Tibial nerve (tissue), 4 donors: ENCODE results near the gene KRTAP2-2. TPM values are rescaled to one million over a fixed set of nuclear protein-coding genes. Genes with fewer than 3 reads are reported as not detected.
"Not testable (repeated sequence)": the region's sequence is repeated elsewhere in the genome, so short reads cannot be mapped to it uniquely, and the experiment has no call there.

Experiments used
- DNase-seq, 2 donors: peaks; one replicate each; pipeline ENCODE4 v3.0.0-alpha.2; 2019; ENCODE audit warnings: low spot score in 2 of 2
- H3K27ac ChIP-seq, 4 donors: fragments of 200-600 bp; sonication (generic) in 3 of 4; one replicate each; pipeline ENCODE4 v1.5.1; 2017 to 2019; ENCODE audit warnings: mild to moderate bottlenecking in 1 of 4
- H3K27me3 ChIP-seq, 2 donors: fragments of 200-600 bp; sonication (generic) in 1 of 2; one replicate each; pipeline versions ENCODE4 v1.5.1 to v1.6.0; 2017 to 2019
- H3K36me3 ChIP-seq, 3 donors: fragments of 200-600 bp; sonication (generic); one replicate each; pipeline ENCODE4 v1.5.1; 2018 to 2019
- H3K4me1 ChIP-seq, 4 donors: fragments of 200-600 bp; sonication (generic) in 3 of 4; one replicate each; pipeline ENCODE4 v1.5.1; 2017 to 2019
- H3K4me3 ChIP-seq, 4 donors: fragments of 200-600 bp; sonication (generic) in 3 of 4; one replicate each; pipeline ENCODE4 v1.5.1; 2017 to 2019; ENCODE audit warnings: mild to moderate bottlenecking in 1 of 4, moderate library complexity in 1 of 4
- H3K9me3 ChIP-seq, 4 donors: fragments of 200-600 bp; sonication (generic) in 3 of 4; one replicate each; pipeline ENCODE4 v1.5.1; 2017 to 2019
- EP300 ChIP-seq, 2 donors: sonication (generic); formaldehyde crosslinking; IDR thresholded peaks; one replicate each; pipeline ENCODE4 v1.6.1; 2017; ENCODE audit warnings: antibody characterized with exemption in 2 of 2, mild to moderate bottlenecking in 1 of 2
- POLR2A ChIP-seq, 2 donors: fragments of 450-650 bp; IDR thresholded peaks; one replicate each; pipeline ENCODE4 v1.6.1; 2017; ENCODE audit warnings: antibody characterized with exemption in 2 of 2, mild to moderate bottlenecking in 2 of 2, moderate library complexity in 2 of 2
- WGBS, 2 donors: methylation state at CpG; one replicate each; pipeline ENCODE4 v1.1.5; 2018; 5-methylcytosine and 5-hydroxymethylcytosine counted together
- total RNA-seq, 4 donors: library from RNA; depleted of rRNA; stranded (reverse); fragments of >200 nt; gene quantifications; one replicate each; pipeline ENCODE4 v1.1.0, GENCODE V29; 2016
- TF ChIP-seq, protein P1 (sequence below), 5 experiments: fragments of 200-600 bp in 3 of 5; fragments of 450-650 bp in 2 of 5; sonication (generic) in 3 of 5; IDR thresholded peaks; one replicate each; pipeline ENCODE4 v1.5.1; 2016 to 2019; ENCODE audit warnings: antibody characterized with exemption in 5 of 5, mild to moderate bottlenecking in 3 of 5, moderate library complexity in 2 of 5

KRTAP2-2 gene
- total RNA-seq = not detected

GRCh38 chr17:41055130-41055529 is at the start of gene KRTAP2-2:
TSS of gene KRTAP2-2 (minus strand) at chr17:41055230. CDS start at chr17:41055211, 19 bp downstream.
- DNase-seq, H3K27ac ChIP-seq, H3K27me3 ChIP-seq, H3K36me3 ChIP-seq, H3K4me1 ChIP-seq, H3K4me3 ChIP-seq, H3K9me3 ChIP-seq: not testable (repeated sequence)
- WGBS, 2 donors = 43 to 61% methylated on average over 1 to 3 of the region's 6 CpGs

DNA sequence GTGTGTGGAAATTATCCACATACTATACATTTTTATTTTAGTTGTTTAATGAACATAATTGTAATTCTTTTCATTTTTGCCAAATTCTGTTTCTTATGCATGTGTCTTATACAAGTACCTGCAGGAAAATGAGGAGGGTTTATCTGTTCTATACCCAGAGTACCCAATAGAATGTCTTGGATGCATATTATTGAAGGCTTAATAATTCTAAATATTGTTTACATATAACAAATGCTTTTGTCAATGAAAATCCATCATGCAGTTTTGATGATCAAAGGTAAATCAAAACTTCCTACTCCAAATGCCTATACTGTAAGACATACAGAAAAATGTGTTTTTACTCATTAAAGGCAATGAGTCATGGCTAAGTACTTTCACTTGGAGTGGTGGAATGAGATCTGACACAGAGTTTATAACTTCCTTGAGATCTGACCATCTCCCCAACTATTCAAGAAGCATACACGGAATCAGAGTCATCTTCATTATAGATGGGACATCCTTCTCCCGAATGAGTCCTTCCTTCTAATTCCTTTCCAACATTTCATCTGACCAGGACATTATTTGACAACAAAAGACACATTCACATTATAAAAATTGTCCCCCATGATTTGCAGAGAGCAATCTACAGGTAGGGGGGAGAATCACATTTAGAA is 49.5 kb upstream of the KRTAP2-2 start:
- whole genome bisulfite sequencing, 2 donors = 60 to 76% methylated on average over 2 of the region's 2 CpGs
- not testable (repeated sequence) for DNase-seq, H3K4me1 ChIP-seq, H3K9me3 ChIP-seq, H3K27ac ChIP-seq, H3K4me3 ChIP-seq, H3K36me3 ChIP-seq, H3K27me3 ChIP-seq

- TF ChIP-seq POLR2A (IDR thresholded peaks at IDR 0.05) = no peak
- TF ChIP-seq, protein P1, sequence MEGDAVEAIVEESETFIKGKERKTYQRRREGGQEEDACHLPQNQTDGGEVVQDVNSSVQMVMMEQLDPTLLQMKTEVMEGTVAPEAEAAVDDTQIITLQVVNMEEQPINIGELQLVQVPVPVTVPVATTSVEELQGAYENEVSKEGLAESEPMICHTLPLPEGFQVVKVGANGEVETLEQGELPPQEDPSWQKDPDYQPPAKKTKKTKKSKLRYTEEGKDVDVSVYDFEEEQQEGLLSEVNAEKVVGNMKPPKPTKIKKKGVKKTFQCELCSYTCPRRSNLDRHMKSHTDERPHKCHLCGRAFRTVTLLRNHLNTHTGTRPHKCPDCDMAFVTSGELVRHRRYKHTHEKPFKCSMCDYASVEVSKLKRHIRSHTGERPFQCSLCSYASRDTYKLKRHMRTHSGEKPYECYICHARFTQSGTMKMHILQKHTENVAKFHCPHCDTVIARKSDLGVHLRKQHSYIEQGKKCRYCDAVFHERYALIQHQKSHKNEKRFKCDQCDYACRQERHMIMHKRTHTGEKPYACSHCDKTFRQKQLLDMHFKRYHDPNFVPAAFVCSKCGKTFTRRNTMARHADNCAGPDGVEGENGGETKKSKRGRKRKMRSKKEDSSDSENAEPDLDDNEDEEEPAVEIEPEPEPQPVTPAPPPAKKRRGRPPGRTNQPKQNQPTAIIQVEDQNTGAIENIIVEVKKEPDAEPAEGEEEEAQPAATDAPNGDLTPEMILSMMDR (IDR thresholded peaks at IDR 0.05) = no peak
- Histone ChIP-seq H3K27ac (no peak overlapping the region), H3K36me3 (no peaks in the 10 kb centered on the region), H3K4me1 (no peaks in the 10 kb centered on the region), H3K4me3 (no peak overlapping the region), H3K9me3 (no peaks in the 10 kb centered on the region), H3K27me3 (no peaks in the 10 kb centered on the region)
- no peak for DNase-seq
- 84 to 88% methylated on average over 1 of the region's 1 CpG for WGBS, 2 donors
Observed at GRCh38 chr17:41103896-41104295, 48.9 kb upstream of the KRTAP2-2 start.

DNA sequence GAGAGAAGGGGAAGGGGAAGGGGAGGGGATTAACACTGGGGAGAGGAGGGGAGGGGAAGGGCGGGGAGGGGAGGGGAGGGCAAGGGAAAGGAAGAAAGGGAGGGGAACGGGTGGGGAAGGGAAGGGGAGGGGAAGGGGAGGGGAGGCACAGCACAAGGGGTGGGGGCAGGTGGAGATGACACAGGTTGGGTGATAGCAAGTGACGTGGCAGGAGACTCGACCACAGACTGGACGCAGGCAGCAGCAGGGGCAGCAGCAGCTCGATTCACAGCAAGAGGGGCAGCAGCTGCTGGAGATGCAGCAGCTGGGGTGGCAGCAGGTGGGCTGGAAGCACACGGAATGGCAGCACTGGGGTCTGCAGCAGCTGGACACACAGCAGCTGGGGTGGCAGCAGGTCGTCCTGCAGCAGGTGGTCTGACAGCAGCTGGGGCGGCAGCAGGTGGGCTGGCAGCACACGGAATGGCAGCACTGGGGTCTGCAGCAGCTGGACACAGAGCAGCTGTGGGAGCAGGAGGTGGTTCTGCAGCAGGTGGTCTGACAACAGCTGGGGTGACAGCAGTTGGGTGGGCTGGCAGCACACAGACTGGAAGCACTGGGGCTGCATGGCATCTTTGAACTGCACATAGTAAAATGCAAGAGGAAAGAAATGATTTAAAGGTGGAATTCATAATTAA is 46.7 kb upstream of the KRTAP2-2 start, which contains the start of gene KRTAP4-16:
TSS of gene KRTAP4-16 (minus strand) at position 624 of the 674 bp plus-strand sequence. CDS start at position 624, 0 bp downstream.
- TF ChIP-seq EP300 (IDR thresholded peaks at IDR 0.05) (no peak), POLR2A (IDR thresholded peaks at IDR 0.05) (no peak)
- TF ChIP-seq, protein P1 (IDR thresholded peaks at IDR 0.05) = no peak
- DNase-seq = no peak
- 42 to 53% methylated on average over 9 of the region's 10 CpGs for WGBS, 2 donors
- Histone ChIP-seq H3K4me3 (no peak within 1 kb of the TSS), H3K27me3 (no peaks in the 10 kb centered on the region), H3K9me3 (no peaks in the 10 kb centered on the region), H3K27ac (no peak within 1 kb of the TSS), H3K36me3 (no peaks in the 10 kb centered on the region), H3K4me1 (no peaks in the 10 kb centered on the region)

DNA sequence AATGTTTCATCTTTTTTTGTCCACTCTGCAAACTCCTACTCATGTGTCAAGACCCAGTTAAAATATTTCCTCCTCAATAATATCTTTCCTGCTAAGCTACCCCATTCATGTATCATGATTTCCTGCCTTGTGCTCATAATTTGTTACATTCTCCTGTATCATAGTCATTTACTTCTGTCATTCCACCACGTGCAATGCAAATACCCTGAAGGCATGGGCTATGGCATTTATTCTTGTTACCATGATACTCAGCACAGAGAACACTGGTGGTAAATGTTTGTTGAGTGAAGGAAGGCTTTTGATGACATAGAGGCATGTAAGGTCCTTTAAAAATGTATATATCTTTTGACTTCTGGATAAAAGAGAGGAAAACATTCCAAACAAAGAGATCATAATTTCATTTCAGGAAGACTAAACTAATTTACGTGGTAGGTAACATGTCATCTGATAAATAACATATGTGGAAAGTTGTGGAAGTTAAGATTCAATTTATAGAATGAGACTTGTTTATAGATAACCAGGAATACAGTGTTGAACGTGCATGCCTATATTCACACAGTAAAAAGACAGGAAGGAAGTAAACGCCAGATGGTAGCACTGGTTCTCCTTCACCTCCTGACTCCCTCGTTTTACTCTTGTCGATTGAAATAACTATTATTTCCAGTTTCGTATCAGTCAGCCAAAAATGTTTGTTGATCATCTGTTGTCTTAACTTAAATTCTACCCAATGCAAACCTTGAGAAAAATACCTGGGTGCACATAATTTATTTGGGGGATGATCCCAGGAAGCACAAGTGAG is 44.9 kb upstream of the KRTAP2-2 start:
- not testable (repeated sequence) for H3K27ac ChIP-seq, H3K4me1 ChIP-seq, H3K36me3 ChIP-seq, H3K4me3 ChIP-seq, H3K27me3 ChIP-seq, DNase-seq, H3K9me3 ChIP-seq
- 58 to 65% methylated on average over 7 of the region's 7 CpGs for WGBS, 2 donors

DNA sequence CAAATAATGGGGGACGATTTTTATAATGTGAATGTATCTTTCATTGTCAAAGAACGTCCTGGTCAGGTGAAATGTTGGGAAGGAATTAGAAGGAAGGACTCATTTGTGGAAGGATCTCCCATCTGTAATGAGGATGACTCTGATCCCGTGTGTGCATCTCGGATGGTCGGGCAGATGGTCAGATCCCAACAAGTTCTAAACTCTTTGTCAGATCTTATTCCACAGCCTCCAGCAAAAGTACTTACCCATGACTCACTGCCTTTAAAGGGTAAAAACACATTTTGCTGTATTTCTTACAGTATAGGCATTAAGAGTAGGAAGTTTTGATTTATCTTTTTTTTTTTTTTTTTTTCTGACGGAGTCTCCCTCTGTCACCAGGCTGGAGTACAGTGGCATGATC is 43.5 kb upstream of the KRTAP2-2 start:
- H3K4me1 ChIP-seq = no peaks in the 10 kb centered on the region
- WGBS, 2 donors = 87% methylated on average over 6 of the region's 6 CpGs
- no peak for DNase-seq
- H3K27me3 ChIP-seq = no peaks in the 10 kb centered on the region
- H3K9me3 ChIP-seq = no peaks in the 10 kb centered on the region
- TF ChIP-seq, protein P1 (IDR thresholded peaks at IDR 0.05) = no peak
- no peak overlapping the region for H3K4me3 ChIP-seq
- H3K36me3 ChIP-seq = no peaks in the 10 kb centered on the region
- no peak overlapping the region for H3K27ac ChIP-seq
